Measurements from ENCODE around the gene IDH1. TPM values are rescaled to one million over a fixed set of nuclear protein-coding genes. Genes with fewer than 3 reads are reported as not detected.

The IDH1 gene
- total RNA-seq, 4 donors from 2014 or later, result 53.9 to 90.2 (median 61.6) TPM

- intact Hi-C loops (cut with DNase I), result no loop called here
- no peak for DNase-seq
- H3K36me3 ChIP-seq, result no peaks in the 10 kb centered on the region
- H3K27me3 ChIP-seq, result no peaks in the 10 kb centered on the region
- 73 to 75% methylated on average over 5 of the region's 5 CpGs for WGBS, 2 donors
- H3K27ac ChIP-seq, result no peak overlapping the region
- no peaks in the 10 kb centered on the region for H3K4me1 ChIP-seq
- no peaks in the 10 kb centered on the region for H3K9me3 ChIP-seq
- TF ChIP-seq POLR2A (IDR thresholded peaks at IDR 0.05), result no peak
- TF ChIP-seq, protein P1, sequence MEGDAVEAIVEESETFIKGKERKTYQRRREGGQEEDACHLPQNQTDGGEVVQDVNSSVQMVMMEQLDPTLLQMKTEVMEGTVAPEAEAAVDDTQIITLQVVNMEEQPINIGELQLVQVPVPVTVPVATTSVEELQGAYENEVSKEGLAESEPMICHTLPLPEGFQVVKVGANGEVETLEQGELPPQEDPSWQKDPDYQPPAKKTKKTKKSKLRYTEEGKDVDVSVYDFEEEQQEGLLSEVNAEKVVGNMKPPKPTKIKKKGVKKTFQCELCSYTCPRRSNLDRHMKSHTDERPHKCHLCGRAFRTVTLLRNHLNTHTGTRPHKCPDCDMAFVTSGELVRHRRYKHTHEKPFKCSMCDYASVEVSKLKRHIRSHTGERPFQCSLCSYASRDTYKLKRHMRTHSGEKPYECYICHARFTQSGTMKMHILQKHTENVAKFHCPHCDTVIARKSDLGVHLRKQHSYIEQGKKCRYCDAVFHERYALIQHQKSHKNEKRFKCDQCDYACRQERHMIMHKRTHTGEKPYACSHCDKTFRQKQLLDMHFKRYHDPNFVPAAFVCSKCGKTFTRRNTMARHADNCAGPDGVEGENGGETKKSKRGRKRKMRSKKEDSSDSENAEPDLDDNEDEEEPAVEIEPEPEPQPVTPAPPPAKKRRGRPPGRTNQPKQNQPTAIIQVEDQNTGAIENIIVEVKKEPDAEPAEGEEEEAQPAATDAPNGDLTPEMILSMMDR (IDR thresholded peaks at IDR 0.05), result no peak
- H3K4me3 ChIP-seq (replicated peaks in 1 of 3), result no peak overlapping the region
These were observed 65.6 kb downstream of the IDH1 start for GRCh38 chr2:208189069-208189809.

GRCh38 chr2:208186893-208187292, 68.0 kb downstream of the IDH1 start:
- H3K36me3 ChIP-seq, result no peaks in the 10 kb centered on the region
- 85 to 90% methylated on average over 2 of the region's 2 CpGs for WGBS, 2 donors
- intact Hi-C loops (cut with DNase I), result no loop called here
- DNase-seq, result no peak
- H3K27ac ChIP-seq, result no peak overlapping the region
- TF ChIP-seq, protein P1 (IDR thresholded peaks at IDR 0.05), result no peak
- no peak for TF ChIP-seq POLR2A (IDR thresholded peaks at IDR 0.05)
- H3K4me1 ChIP-seq, result no peaks in the 10 kb centered on the region
- H3K9me3 ChIP-seq, result no peaks in the 10 kb centered on the region
- no peaks in the 10 kb centered on the region for H3K27me3 ChIP-seq
- H3K4me3 ChIP-seq (replicated peaks in 1 of 3), result no peak overlapping the region

DNA sequence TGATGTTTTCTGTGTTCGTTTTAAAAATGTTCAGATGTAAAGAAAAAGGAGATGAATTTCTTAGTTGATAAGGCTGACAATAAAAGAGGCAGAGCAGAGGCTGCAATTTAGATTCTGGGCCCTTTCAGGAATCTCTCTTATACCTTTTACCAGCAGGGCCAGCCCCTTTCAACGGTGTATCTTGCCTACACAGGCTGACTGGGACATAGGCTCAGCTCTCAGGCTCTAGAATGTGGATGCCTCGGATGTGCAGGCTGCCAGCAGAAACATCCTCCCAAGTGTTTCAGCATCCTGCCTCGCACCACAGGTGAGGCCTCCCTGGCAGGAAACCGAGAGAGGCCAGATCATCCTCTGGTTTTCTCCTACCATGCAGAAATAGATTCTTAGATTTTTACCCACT, 68.4 kb downstream of the IDH1 start:
- Histone ChIP-seq H3K27ac (no peak overlapping the region), H3K4me3 (replicated peaks in 1 of 3) (no peak overlapping the region), H3K36me3 (no peaks in the 10 kb centered on the region), H3K9me3 (no peaks in the 10 kb centered on the region), H3K4me1 (no peaks in the 10 kb centered on the region), H3K27me3 (no peaks in the 10 kb centered on the region)
- WGBS, 2 donors, result 69 to 73% methylated on average over 5 of the region's 5 CpGs
- TF ChIP-seq POLR2A (IDR thresholded peaks at IDR 0.05), result no peak
- TF ChIP-seq, protein P1 (IDR thresholded peaks at IDR 0.05), result no peak
- intact Hi-C loops (cut with DNase I), result no loop called here
- no peak for DNase-seq

Other genes starting within 250 kb of the IDH1 start
- gene PLEKHM3, start 229.5 kb downstream of the IDH1 start, total RNA-seq, result 10 to 100 TPM; 42.2 to 53.0 (median 44.5) TPM
- gene CRYGD, start 130.5 kb downstream of the IDH1 start, total RNA-seq, result not detected
- gene CRYGC, start 125.2 kb downstream of the IDH1 start, total RNA-seq, result not detected
- gene CRYGB, start 108.9 kb downstream of the IDH1 start, total RNA-seq, result not detected
- gene CRYGA, start 91.5 kb downstream of the IDH1 start, total RNA-seq, result not detected
- gene C2orf80, start 65.0 kb downstream of the IDH1 start, total RNA-seq, result not detected
- 10 to 100 TPM; 35.2 to 51.3 (median 41.7) TPM for gene PIKFYVE, start 11.2 kb upstream of the IDH1 start, total RNA-seq
- gene PTH2R, start 151.7 kb upstream of the IDH1 start, total RNA-seq, result not detected

Data from thyroid gland (tissue), 4 donors.